Glutamatergic neuron (in vitro differentiated cells): ENCODE measurements around the gene GSTM4. TPM values are rescaled to one million over a fixed set of nuclear protein-coding genes. Genes with fewer than 3 reads are reported as not detected.

Source experiments
- DNase-seq: peaks from one replicate; pipeline ENCODE4 v3.0.0; 2022
- H3K27ac Mint-ChIP-seq: one replicate; pipeline ENCODE4 v1.8.0; 2020; ENCODE audit warnings: mild to moderate bottlenecking, mixed read lengths, inconsistent platforms; ENCODE audit not compliant: unreplicated experiment
- H3K27me3 Mint-ChIP-seq: one replicate; pipeline ENCODE4 v1.8.0; 2020; ENCODE audit warnings: mild to moderate bottlenecking, moderate library complexity, mixed read lengths, inconsistent platforms; ENCODE audit not compliant: unreplicated experiment
- H3K36me3 Mint-ChIP-seq: one replicate; pipeline ENCODE4 v1.8.0; 2020; ENCODE audit warnings: mild to moderate bottlenecking, mixed read lengths, inconsistent platforms; ENCODE audit not compliant: unreplicated experiment
- H3K4me1 Mint-ChIP-seq: one replicate; pipeline ENCODE4 v1.8.0; 2020; ENCODE audit warnings: mild to moderate bottlenecking, low read depth, mixed read lengths, inconsistent platforms; ENCODE audit not compliant: unreplicated experiment
- H3K4me3 Mint-ChIP-seq: one replicate; pipeline ENCODE4 v1.8.0; 2020; ENCODE audit warnings: mild to moderate bottlenecking, mixed read lengths, inconsistent platforms; ENCODE audit not compliant: unreplicated experiment
- H3K9me3 Mint-ChIP-seq: one replicate; pipeline ENCODE4 v1.8.0; 2020; ENCODE audit warnings: mild to moderate bottlenecking, moderate library complexity, mixed read lengths, inconsistent platforms; ENCODE audit not compliant: unreplicated experiment
- CTCF ChIP-seq: fragments of 200-600 bp; sonication (generic); IDR thresholded peaks from one replicate; pipeline ENCODE4 v1.5.0; 2021; ENCODE audit not compliant: partially characterized antibody, unreplicated experiment
- total RNA-seq: library from RNA; stranded (reverse); fragmentation: NEBNext Ultra II Directional; extraction: Animal tissue kit (Norgen Biotek cat#: 25700); gene quantifications from one replicate; pipeline ENCODE4 v1.2.1, GENCODE V29; 2021; ENCODE audit not compliant: unreplicated experiment

GSTM4 gene
- total RNA-seq, 1 donor from 2014 or later, result 12.3 TPM

GRCh38 chr1:109630898-109631512 is 24.9 kb upstream of the GSTM4 start:
- DNase-seq, result no peak
- TF ChIP-seq CTCF, result no peak
- Mint-ChIP-seq H3K27me3 (peaks cover 6% of the 10 kb centered on the region), H3K4me3 (no peak overlapping the region), H3K4me1 (peaks cover 7% of the 10 kb centered on the region), H3K27ac (no peak overlapping the region), H3K36me3 (no peaks in the 10 kb centered on the region), H3K9me3 (peaks cover 8% of the 10 kb centered on the region)

- H3K27ac Mint-ChIP-seq, result peak overlapping the region; percentile 77
- H3K27me3 Mint-ChIP-seq, result peaks cover 6% of the 10 kb centered on the region
- peaks cover 7% of the 10 kb centered on the region for H3K4me1 Mint-ChIP-seq
- peaks cover 8% of the 10 kb centered on the region for H3K9me3 Mint-ChIP-seq
- no peaks in the 10 kb centered on the region for H3K36me3 Mint-ChIP-seq
- DNase-seq, result no peak
- TF ChIP-seq CTCF, result no peak
- H3K4me3 Mint-ChIP-seq, result peak overlapping the region; percentile 16
Observed at GRCh38 chr1:109631513-109632505, 24.1 kb upstream of the GSTM4 start.

- Mint-ChIP-seq H3K9me3 (peaks cover 8% of the 10 kb centered on the region), H3K36me3 (no peaks in the 10 kb centered on the region), H3K4me3 (no peak overlapping the region), H3K4me1 (peaks cover 7% of the 10 kb centered on the region), H3K27me3 (peaks cover 6% of the 10 kb centered on the region), H3K27ac (peak overlapping the region; percentile 63)
- DNase-seq, result peak; percentile 59
- TF ChIP-seq CTCF, result no peak
Observed at GRCh38 chr1:109632671-109633346, 23.1 kb upstream of the GSTM4 start.

- H3K9me3 Mint-ChIP-seq, result peaks cover 8% of the 10 kb centered on the region
- H3K36me3 Mint-ChIP-seq, result no peaks in the 10 kb centered on the region
- H3K27me3 Mint-ChIP-seq, result peaks cover 5% of the 10 kb centered on the region
- no peak for TF ChIP-seq CTCF
- H3K4me1 Mint-ChIP-seq, result peaks cover 11% of the 10 kb centered on the region
- no peak overlapping the region for H3K4me3 Mint-ChIP-seq
- no peak overlapping the region for H3K27ac Mint-ChIP-seq
- no peak for DNase-seq
Observed at GRCh38 chr1:109634292-109634691, 21.6 kb upstream of the GSTM4 start.
